Endodermal cell (in vitro differentiated cells): ENCODE results near the gene ACVR1C. TPM values are rescaled to one million over a fixed set of nuclear protein-coding genes. Genes with fewer than 3 reads are reported as not detected.

Experiments used
- DNase-seq: peaks from one replicate; pipeline ENCODE4 v3.0.0-alpha.2; 2017
- H3K27ac ChIP-seq: 2 replicates; pipeline ENCODE4 v1.5.1; 2013; ENCODE audit warnings: mild to moderate bottlenecking, low read depth, low read length, moderate library complexity
- H3K27me3 ChIP-seq: 2 replicates; pipeline ENCODE4 v1.6.1; 2013; ENCODE audit warnings: mild to moderate bottlenecking, low read length, moderate library complexity; ENCODE audit not compliant: insufficient read depth, control insufficient read depth, poor library complexity, severe bottlenecking
- H3K36me3 ChIP-seq: 2 replicates; pipeline ENCODE4 v1.7.0; 2013; ENCODE audit warnings: mild to moderate bottlenecking, low read length, moderate library complexity; ENCODE audit not compliant: control insufficient read depth, insufficient read depth
- H3K4me1 ChIP-seq: one replicate; pipeline ENCODE4 v1.7.0; 2013; ENCODE audit warnings: low read length; ENCODE audit not compliant: control insufficient read depth, insufficient read depth
- H3K4me3 ChIP-seq: 2 replicates; pipeline ENCODE4 v1.5.1; 2013; ENCODE audit warnings: mild to moderate bottlenecking, low read length, moderate library complexity
- H3K9ac ChIP-seq: 2 replicates; pipeline ENCODE4 v1.6.1; 2013; ENCODE audit warnings: mild to moderate bottlenecking, low read length, moderate library complexity; ENCODE audit not compliant: poor library complexity, severe bottlenecking; ENCODE audit errors: extremely low read depth
- H3K9me3 ChIP-seq: 2 replicates; pipeline ENCODE4 v1.6.1; 2013; ENCODE audit warnings: mild to moderate bottlenecking, low read length, moderate library complexity; ENCODE audit not compliant: control insufficient read depth
- H3K27ac Mint-ChIP-seq: 2 replicates; pipeline ENCODE4 v1.8.0; 2020; ENCODE audit warnings: mixed read lengths
- H3K27me3 Mint-ChIP-seq: 2 replicates; pipeline ENCODE4 v1.8.0; 2021; ENCODE audit warnings: mild to moderate bottlenecking, mixed read lengths; ENCODE audit not compliant: insufficient read depth
- H3K36me3 Mint-ChIP-seq: 2 replicates; pipeline ENCODE4 v1.8.0; 2020; ENCODE audit warnings: low read depth, mixed read lengths
- H3K4me1 Mint-ChIP-seq: 2 replicates; pipeline ENCODE4 v1.8.0; 2020; ENCODE audit warnings: mixed read lengths
- H3K4me3 Mint-ChIP-seq: 2 replicates; pipeline ENCODE4 v1.8.0; 2020; ENCODE audit warnings: mild to moderate bottlenecking, moderate library complexity, mixed read lengths
- H3K9me3 Mint-ChIP-seq: 2 replicates; pipeline ENCODE4 v1.8.0; 2020; ENCODE audit warnings: mild to moderate bottlenecking, mixed read lengths
- CTCF ChIP-seq: fragments of 200-600 bp; sonication (generic); conservative IDR thresholded peaks from 2 replicates; pipeline ENCODE4 v1.5.0; 2021; ENCODE audit warnings: antibody characterized with exemption, mild to moderate bottlenecking
- WGBS, 2 experiments: methylation state at CpG; one replicate each; pipeline versions ENCODE4 v1.1.5 to v1.1.7; 2013; ENCODE audit warnings: missing lambda C conversion rate in 2 of 2, mixed read lengths in 1 of 2; ENCODE audit not compliant: insufficient coverage in 1 of 2, insufficient read length in 1 of 2; 5-methylcytosine and 5-hydroxymethylcytosine counted together
- total RNA-seq, 2 donors: library from RNA; stranded (reverse); fragmentation: NEBNext Ultra II Directional in 1 of 2; extraction: Animal tissue kit (Norgen Biotek cat#: 25700) in 1 of 2; gene quantifications; 2 replicates in 1 of 2; 3 replicates in 1 of 2; pipeline ENCODE4 v1.2.1, GENCODE V29; 2021

The ACVR1C gene
- total RNA-seq, 2 donors from 2014 or later = 0.59 to 0.69 TPM

- Mint-ChIP-seq H3K27ac (no peak overlapping the region), H3K36me3 (no peaks in the 10 kb centered on the region), H3K9me3 (no peaks in the 10 kb centered on the region), H3K4me3 (no peak overlapping the region), H3K27me3 (peaks cover 24% of the 10 kb centered on the region), H3K4me1 (no peaks in the 10 kb centered on the region)
- no peak for TF ChIP-seq CTCF
- no peak overlapping the region for H3K27ac ChIP-seq
- H3K4me3 ChIP-seq = no peak overlapping the region
- no peaks in the 10 kb centered on the region for H3K4me1 ChIP-seq
- H3K36me3 ChIP-seq = no peaks in the 10 kb centered on the region
- no peak overlapping the region for H3K9ac ChIP-seq
- DNase-seq = no peak
- WGBS, 2 experiments = 83 to 100% methylated on average over 1 of the region's 1 CpG
- peaks cover 10% of the 10 kb centered on the region for H3K27me3 ChIP-seq
- H3K9me3 ChIP-seq = no peaks in the 10 kb centered on the region
Measured at GRCh38 chr2:157662401-157662800, 33.7 kb upstream of the ACVR1C start.

GRCh38 chr2:157661776-157662175 lies 33.1 kb upstream of the ACVR1C start:
- H3K27me3 ChIP-seq = peaks cover 10% of the 10 kb centered on the region
- DNase-seq = no peak
- Mint-ChIP-seq H3K4me1 (no peaks in the 10 kb centered on the region), H3K9me3 (no peaks in the 10 kb centered on the region), H3K4me3 (no peak overlapping the region), H3K27ac (no peak overlapping the region), H3K27me3 (peaks cover 26% of the 10 kb centered on the region), H3K36me3 (no peaks in the 10 kb centered on the region)
- H3K9me3 ChIP-seq = no peaks in the 10 kb centered on the region
- H3K4me1 ChIP-seq = no peaks in the 10 kb centered on the region
- TF ChIP-seq CTCF = no peak
- no peak overlapping the region for H3K9ac ChIP-seq
- no peak overlapping the region for H3K4me3 ChIP-seq
- H3K27ac ChIP-seq = no peak overlapping the region
- H3K36me3 ChIP-seq = no peaks in the 10 kb centered on the region
- WGBS, 2 experiments = 60 to 64% methylated on average over 3 of the region's 4 CpGs

DNA sequence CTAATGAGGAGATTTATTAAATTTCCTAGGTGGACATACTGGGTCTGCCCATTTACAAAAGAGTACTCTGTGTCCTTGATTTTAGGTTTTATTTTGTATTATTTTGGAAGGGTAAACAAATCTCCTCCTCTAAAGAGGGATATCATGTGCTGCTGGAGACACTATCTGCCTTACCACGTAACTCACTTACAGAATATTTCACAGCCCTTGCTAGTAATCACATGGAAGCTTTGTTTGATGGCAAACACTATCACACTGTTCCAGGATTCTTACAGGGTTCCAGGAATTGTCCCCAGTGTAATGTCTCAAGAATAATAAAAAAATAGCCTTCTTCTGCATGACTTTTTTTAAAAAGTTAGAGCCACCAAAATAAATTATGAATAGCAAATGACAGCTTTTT lies 29.2 kb upstream of the ACVR1C start:
- Histone ChIP-seq H3K27ac (no peak overlapping the region), H3K27me3 (peaks cover under 1% of the 10 kb centered on the region), H3K9ac (no peak overlapping the region), H3K4me1 (no peaks in the 10 kb centered on the region), H3K9me3 (no peaks in the 10 kb centered on the region), H3K4me3 (no peak overlapping the region), H3K36me3 (no peaks in the 10 kb centered on the region)
- no peak overlapping the region for H3K27ac Mint-ChIP-seq
- TF ChIP-seq CTCF = no peak
- H3K9me3 Mint-ChIP-seq = no peaks in the 10 kb centered on the region
- no peak for DNase-seq
- no peaks in the 10 kb centered on the region for H3K36me3 Mint-ChIP-seq
- no peak overlapping the region for H3K4me3 Mint-ChIP-seq
- WGBS, 2 experiments = 91% methylated on average over 1 of the region's 1 CpG; no CpG with 5 or more reads in 1 of the 2 experiments
- no peaks in the 10 kb centered on the region for H3K4me1 Mint-ChIP-seq
- H3K27me3 Mint-ChIP-seq = peaks cover 33% of the 10 kb centered on the region
